H9 (cell line): ENCODE data around the gene LMCD1. TPM values are rescaled to one million over a fixed set of nuclear protein-coding genes. Genes with fewer than 3 reads are reported as not detected.

Source experiments
- DNase-seq: peaks from one replicate; pipeline ENCODE4 v3.0.0-alpha.2; 2017
- H2AFZ ChIP-seq: one replicate; pipeline ENCODE4 v1.6.1; 2013; ENCODE audit warnings: mild to moderate bottlenecking, low read length, control low read depth, moderate library complexity
- H2AK5ac ChIP-seq: 2 replicates; pipeline ENCODE4 v1.6.1; 2013; ENCODE audit warnings: low read length, control low read depth, mixed read lengths; ENCODE audit not compliant: insufficient read length
- H2BK120ac ChIP-seq: one replicate; pipeline ENCODE4 v1.6.1; 2013; ENCODE audit warnings: low read depth, mild to moderate bottlenecking, low read length, control low read depth, inconsistent platforms; ENCODE audit not compliant: poor library complexity, severe bottlenecking
- H2BK12ac ChIP-seq: 2 replicates; pipeline ENCODE4 v1.6.1; 2013; ENCODE audit warnings: low read length, control low read depth, mixed read lengths, low read depth; ENCODE audit not compliant: insufficient read length
- H2BK15ac ChIP-seq: 2 replicates; pipeline ENCODE4 v1.6.1; 2013; ENCODE audit warnings: low read depth, low read length, control low read depth
- H2BK20ac ChIP-seq: one replicate; pipeline ENCODE4 v1.6.1; 2013; ENCODE audit warnings: low read depth, mild to moderate bottlenecking, low read length, control low read depth, inconsistent platforms; ENCODE audit not compliant: poor library complexity, severe bottlenecking
- H2BK5ac ChIP-seq: 2 replicates; pipeline ENCODE4 v1.6.1; 2013; ENCODE audit warnings: low read length, control low read depth, mixed read lengths; ENCODE audit not compliant: insufficient read length
- H3K14ac ChIP-seq: 2 replicates; pipeline ENCODE4 v1.6.1; 2013; ENCODE audit warnings: low read length, control low read depth; ENCODE audit not compliant: insufficient read depth
- H3K18ac ChIP-seq: 2 replicates; pipeline ENCODE4 v1.6.1; 2013; ENCODE audit warnings: low read depth, mild to moderate bottlenecking, mixed read lengths, low read length, control low read depth; ENCODE audit not compliant: insufficient read length
- H3K23ac ChIP-seq: 2 replicates; pipeline ENCODE4 v1.6.1; 2013; ENCODE audit warnings: low read length, control low read depth, mixed read lengths, low read depth; ENCODE audit not compliant: insufficient read length
- H3K23me2 ChIP-seq: 2 replicates; pipeline ENCODE4 v1.6.1; 2013; ENCODE audit warnings: low read depth, mild to moderate bottlenecking, mixed read lengths, low read length, control low read depth; ENCODE audit not compliant: insufficient read length, poor library complexity, severe bottlenecking
- H3K27ac ChIP-seq: 2 replicates; pipeline ENCODE4 v1.5.1; 2013; ENCODE audit warnings: low read length, control low read depth, mixed read lengths, low read depth; ENCODE audit not compliant: insufficient read length
- H3K27me3 ChIP-seq: 2 replicates; pipeline ENCODE4 v1.6.1; 2013; ENCODE audit warnings: low read length, control low read depth, inconsistent platforms; ENCODE audit not compliant: insufficient read depth
- H3K4ac ChIP-seq: 2 replicates; pipeline ENCODE4 v1.6.1; 2013; ENCODE audit warnings: low read depth, mild to moderate bottlenecking, control low read depth, inconsistent platforms, low read length, moderate library complexity
- H3K4me1 ChIP-seq: 2 replicates; pipeline ENCODE4 v1.6.1; 2013; ENCODE audit warnings: low read length, control low read depth, inconsistent platforms; ENCODE audit not compliant: insufficient read depth
- H3K4me2 ChIP-seq: 2 replicates; pipeline ENCODE4 v1.6.1; 2013; ENCODE audit warnings: low read length, control low read depth, mixed read lengths; ENCODE audit not compliant: insufficient read length, insufficient read depth
- H3K56ac ChIP-seq: 2 replicates; pipeline ENCODE4 v1.6.1; 2013; ENCODE audit warnings: low read depth, mild to moderate bottlenecking, mixed read lengths, low read length, control low read depth; ENCODE audit not compliant: insufficient read length
- H3K79me1 ChIP-seq: 2 replicates; pipeline ENCODE4 v1.6.1; 2013; ENCODE audit warnings: low read depth, mild to moderate bottlenecking, moderate library complexity, low read length, control low read depth, inconsistent platforms; ENCODE audit not compliant: insufficient read depth, poor library complexity, severe bottlenecking
- H3K79me2 ChIP-seq: 2 replicates; pipeline ENCODE4 v1.6.1; 2013; ENCODE audit warnings: low read length, control low read depth, inconsistent platforms; ENCODE audit not compliant: insufficient read depth
- H3K9ac ChIP-seq: 2 replicates; pipeline ENCODE4 v1.6.1; 2013; ENCODE audit warnings: low read length, control low read depth, mixed read lengths; ENCODE audit not compliant: insufficient read length; ENCODE audit errors: extremely low read depth
- H3K9me3 ChIP-seq: one replicate; pipeline ENCODE4 v1.6.1; 2013; ENCODE audit warnings: low read depth, low read length, inconsistent platforms; ENCODE audit not compliant: control insufficient read depth
- H3T11ph ChIP-seq: one replicate; pipeline ENCODE4 v1.6.1; 2013; ENCODE audit warnings: mild to moderate bottlenecking, low read length, control low read depth, inconsistent platforms
- H4K20me1 ChIP-seq: one replicate; pipeline ENCODE4 v1.6.1; 2013; ENCODE audit not compliant: control insufficient read depth, insufficient read length, insufficient read depth
- H4K5ac ChIP-seq: 2 replicates; pipeline ENCODE4 v1.6.1; 2013; ENCODE audit warnings: low read depth, mild to moderate bottlenecking, mixed read lengths, low read length, control low read depth; ENCODE audit not compliant: insufficient read length
- H4K8ac ChIP-seq: replicated peaks from 2 replicates; pipeline ENCODE4 v1.6.1; 2013; ENCODE audit warnings: low read length, control low read depth, mixed read lengths, low read depth; ENCODE audit not compliant: insufficient read length
- H4K91ac ChIP-seq: 2 replicates; pipeline ENCODE4 v1.6.1; 2013; ENCODE audit warnings: low read depth, mild to moderate bottlenecking, moderate library complexity, mixed read lengths, low read length, control low read depth; ENCODE audit not compliant: insufficient read length
- H3K27ac Mint-ChIP-seq, 3 experiments: 2 replicates in 2 of 3; 3 replicates in 1 of 3; pipeline ENCODE4 v1.8.0; 2020 to 2021; ENCODE audit warnings: mixed read lengths in 3 of 3, mild to moderate bottlenecking in 1 of 3, moderate library complexity in 1 of 3
- H3K27me3 Mint-ChIP-seq: 2 replicates; pipeline ENCODE4 v1.8.0; 2021; ENCODE audit warnings: low read depth, mild to moderate bottlenecking, moderate library complexity, mixed read lengths
- H3K36me3 Mint-ChIP-seq, 3 experiments: 2 replicates in 2 of 3; 3 replicates in 1 of 3; pipeline ENCODE4 v1.8.0; 2020 to 2021; ENCODE audit warnings: low read depth in 3 of 3, mixed read lengths in 3 of 3; ENCODE audit not compliant: insufficient read depth in 1 of 3
- H3K4me1 Mint-ChIP-seq, 2 experiments: 2 replicates each; pipeline ENCODE4 v1.8.0; 2020; ENCODE audit warnings: mixed read lengths in 2 of 2
- H3K4me3 Mint-ChIP-seq, 2 experiments: 2 replicates in 1 of 2; 3 replicates in 1 of 2; pipeline ENCODE4 v1.8.0; 2020 to 2021; ENCODE audit warnings: mild to moderate bottlenecking in 2 of 2, mixed read lengths in 2 of 2, moderate library complexity in 1 of 2
- H3K9me3 Mint-ChIP-seq, 2 experiments: 2 replicates in 1 of 2; 3 replicates in 1 of 2; pipeline ENCODE4 v1.8.0; 2020; ENCODE audit warnings: mild to moderate bottlenecking in 2 of 2, mixed read lengths in 2 of 2, moderate library complexity in 1 of 2
- WGBS: extraction: QIAGEN DNeasy Blood & Tissue Kit; methylation state at CpG from one replicate; pipeline ENCODE4 v1.1.7; 2013; ENCODE audit warnings: missing lambda C conversion rate, low lambda C conversion rate, mixed read lengths; ENCODE audit not compliant: insufficient read length; ENCODE audit errors: extremely low coverage; 5-methylcytosine and 5-hydroxymethylcytosine counted together
- total RNA-seq: library from RNA; stranded (reverse); gene quantifications from 2 replicates; pipeline ENCODE4 v1.2.1, GENCODE V29; 2021
- TF ChIP-seq, protein P1 (sequence below): fragments of 200-600 bp; sonication (generic); conservative IDR thresholded peaks from 3 replicates; pipeline ENCODE4 v1.8.0; 2021; ENCODE audit warnings: antibody characterized with exemption, mild to moderate bottlenecking

The LMCD1 gene
- total RNA-seq, 1 experiment from 2014 or later, result 19.2 TPM

DNA sequence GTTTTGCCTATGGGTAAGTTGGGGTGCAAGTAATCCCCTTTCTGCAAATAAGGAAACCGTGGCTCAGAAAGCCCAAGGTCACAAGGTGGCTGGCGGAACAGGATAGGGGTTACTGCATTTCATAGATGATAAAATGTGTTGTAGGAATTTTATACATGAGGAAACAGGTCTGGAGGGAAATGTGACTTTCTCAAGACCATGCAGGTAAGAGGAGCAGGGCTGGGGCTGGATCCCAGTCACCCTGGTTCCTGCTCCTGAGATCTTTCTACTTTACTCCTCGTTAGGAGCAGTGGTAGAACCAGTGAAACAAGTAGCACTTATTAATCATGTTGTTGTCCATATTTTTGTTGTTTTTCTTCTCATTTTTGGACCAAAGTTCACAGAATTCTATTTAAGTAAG lies 79.8 kb downstream of the LMCD1 start:
- no peaks in the 10 kb centered on the region for H3K27me3 ChIP-seq
- Mint-ChIP-seq H3K4me1 (0 out of 4 replicates have a peak, but pooled peaks cover 2 to 8% of the 10 kb centered on the region in 2 experiments), H3K27ac (no peak overlapping the region), H3K9me3 (no peaks in the 10 kb centered on the region), H3K4me3 (no peak overlapping the region; a peak in 1 of 5 replicates), H3K36me3 (no peaks in the 10 kb centered on the region), H3K27me3 (no peaks in the 10 kb centered on the region)
- H3K9me3 ChIP-seq, result no peaks in the 10 kb centered on the region
- DNase-seq, result no peak
- H2AK5ac ChIP-seq, result no peak overlapping the region
- H4K20me1 ChIP-seq, result no peaks in the 10 kb centered on the region
- no peaks in the 10 kb centered on the region for H3K4me1 ChIP-seq
- no peak overlapping the region for H3K9ac ChIP-seq
- H3K4me2 ChIP-seq, result no peak overlapping the region
- H3T11ph ChIP-seq, result no peak overlapping the region
- no peak overlapping the region for H3K23ac ChIP-seq
- no peak overlapping the region for H2BK12ac ChIP-seq
- H3K79me2 ChIP-seq, result no peaks in the 10 kb centered on the region
- no peaks in the 10 kb centered on the region for H3K79me1 ChIP-seq
- no peak overlapping the region for H2BK20ac ChIP-seq
- no peak overlapping the region for H2BK5ac ChIP-seq
- WGBS, result no CpG with 5 or more reads among the region's 3 CpGs
- no peaks in the 10 kb centered on the region for H3K23me2 ChIP-seq
- H3K18ac ChIP-seq, result no peak overlapping the region
- H3K4ac ChIP-seq, result no peak overlapping the region
- no peak overlapping the region for H3K56ac ChIP-seq
- no peak overlapping the region for H3K27ac ChIP-seq
- no peak overlapping the region for H2BK15ac ChIP-seq
- no peak overlapping the region for H4K5ac ChIP-seq
- H2BK120ac ChIP-seq, result no peak overlapping the region
- H2AFZ ChIP-seq, result no peak overlapping the region
- no peak overlapping the region for H4K91ac ChIP-seq
- H3K14ac ChIP-seq, result no peak overlapping the region
- H4K8ac ChIP-seq, result no peak overlapping the region
- TF ChIP-seq, protein P1, sequence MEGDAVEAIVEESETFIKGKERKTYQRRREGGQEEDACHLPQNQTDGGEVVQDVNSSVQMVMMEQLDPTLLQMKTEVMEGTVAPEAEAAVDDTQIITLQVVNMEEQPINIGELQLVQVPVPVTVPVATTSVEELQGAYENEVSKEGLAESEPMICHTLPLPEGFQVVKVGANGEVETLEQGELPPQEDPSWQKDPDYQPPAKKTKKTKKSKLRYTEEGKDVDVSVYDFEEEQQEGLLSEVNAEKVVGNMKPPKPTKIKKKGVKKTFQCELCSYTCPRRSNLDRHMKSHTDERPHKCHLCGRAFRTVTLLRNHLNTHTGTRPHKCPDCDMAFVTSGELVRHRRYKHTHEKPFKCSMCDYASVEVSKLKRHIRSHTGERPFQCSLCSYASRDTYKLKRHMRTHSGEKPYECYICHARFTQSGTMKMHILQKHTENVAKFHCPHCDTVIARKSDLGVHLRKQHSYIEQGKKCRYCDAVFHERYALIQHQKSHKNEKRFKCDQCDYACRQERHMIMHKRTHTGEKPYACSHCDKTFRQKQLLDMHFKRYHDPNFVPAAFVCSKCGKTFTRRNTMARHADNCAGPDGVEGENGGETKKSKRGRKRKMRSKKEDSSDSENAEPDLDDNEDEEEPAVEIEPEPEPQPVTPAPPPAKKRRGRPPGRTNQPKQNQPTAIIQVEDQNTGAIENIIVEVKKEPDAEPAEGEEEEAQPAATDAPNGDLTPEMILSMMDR, result no peak
